GM23338 (cell line): ENCODE measurements around the gene ZBTB20. TPM values are rescaled to one million over a fixed set of nuclear protein-coding genes. Genes with fewer than 3 reads are reported as not detected.

Experiments used
- ATAC-seq: fragments of 200-7000 bp; cut with Tn5 transposase; 3 replicates; pipeline ENCODE4 v1.9.1; 2020
- DNase-seq: peaks from one replicate; pipeline ENCODE4 v3.0.0-alpha.2; 2015; ENCODE audit warnings: low spot score
- H2AFZ ChIP-seq: fragments of 200-600 bp; sonication (generic); 2 replicates; pipeline ENCODE4 v1.8.0; 2016; ENCODE audit warnings: antibody characterized with exemption, mild to moderate bottlenecking, moderate library complexity
- H3F3A ChIP-seq: fragments of 200-600 bp; sonication (generic); replicated peaks from 2 replicates; pipeline ENCODE4 v1.8.0; 2017; ENCODE audit warnings: antibody characterized with exemption, mixed run types, low read depth
- H3K27ac ChIP-seq: fragments of 200-600 bp; sonication (generic); 2 replicates; pipeline ENCODE4 v1.6.1; 2016; ENCODE audit warnings: low read depth
- H3K27me3 ChIP-seq: fragments of 200-600 bp; sonication (generic); 2 replicates; pipeline ENCODE4 v1.8.0; 2016; ENCODE audit warnings: mild to moderate bottlenecking, mixed run types, moderate library complexity; ENCODE audit not compliant: insufficient read depth
- H3K36me3 ChIP-seq: fragments of 200-600 bp; sonication (generic); 2 replicates; pipeline ENCODE4 v1.8.0; 2016; ENCODE audit warnings: mild to moderate bottlenecking; ENCODE audit not compliant: insufficient read depth
- H3K4me1 ChIP-seq: fragments of 200-600 bp; sonication (generic); 2 replicates; pipeline ENCODE4 v1.8.0; 2016; ENCODE audit warnings: mild to moderate bottlenecking, moderate library complexity; ENCODE audit not compliant: insufficient read depth
- H3K4me2 ChIP-seq: fragments of 200-600 bp; sonication (generic); 2 replicates; pipeline ENCODE4 v1.7.1; 2017; ENCODE audit warnings: mixed run types
- H3K4me3 ChIP-seq: fragments of 200-600 bp; sonication (generic); 2 replicates; pipeline ENCODE4 v1.6.1; 2016; ENCODE audit warnings: mixed run types
- H3K79me2 ChIP-seq: fragments of 200-600 bp; sonication (generic); replicated peaks from 2 replicates; pipeline ENCODE4 v1.8.0; 2017; ENCODE audit warnings: mild to moderate bottlenecking; ENCODE audit not compliant: insufficient read depth
- H3K9me2 ChIP-seq: fragments of 200-600 bp; sonication (generic); 2 replicates; pipeline ENCODE4 v1.8.0; 2017; ENCODE audit not compliant: insufficient read depth
- H4K20me1 ChIP-seq: fragments of 200-600 bp; sonication (generic); replicated peaks from 2 replicates; pipeline ENCODE4 v1.8.0; 2017; ENCODE audit warnings: mild to moderate bottlenecking; ENCODE audit not compliant: insufficient read depth
- H3K27ac Mint-ChIP-seq: 2 replicates; pipeline ENCODE4 v1.8.0; 2020; ENCODE audit warnings: inconsistent platforms, mild to moderate bottlenecking, moderate library complexity, mixed read lengths
- H3K27me3 Mint-ChIP-seq: 3 replicates; pipeline ENCODE4 v1.8.0; 2022; ENCODE audit warnings: low read depth, mild to moderate bottlenecking, moderate library complexity, mixed read lengths, inconsistent platforms; ENCODE audit not compliant: insufficient read depth, poor library complexity
- H3K36me3 Mint-ChIP-seq: 3 replicates; pipeline ENCODE4 v1.8.0; 2021; ENCODE audit warnings: low read depth, mild to moderate bottlenecking, inconsistent platforms, moderate library complexity, mixed read lengths
- H3K4me1 Mint-ChIP-seq: 3 replicates; pipeline ENCODE4 v1.8.0; 2020; ENCODE audit warnings: mild to moderate bottlenecking, inconsistent platforms, mixed read lengths
- H3K4me3 Mint-ChIP-seq: 3 replicates; pipeline ENCODE4 v1.8.0; 2021; ENCODE audit warnings: moderate library complexity, mild to moderate bottlenecking, inconsistent platforms, mixed read lengths
- H3K9me3 Mint-ChIP-seq: 3 replicates; pipeline ENCODE4 v1.8.0; 2020; ENCODE audit warnings: moderate library complexity, mild to moderate bottlenecking, inconsistent platforms, mixed read lengths
- CREB1 ChIP-seq: fragments of 250-450 bp; sonication (Bioruptor Pico); IDR thresholded peaks from 2 replicates; pipeline ENCODE4 v1.5.0; 2020; ENCODE audit warnings: low read depth, mild to moderate bottlenecking, moderate library complexity
- EZH2 ChIP-seq: fragments of 200-600 bp; sonication (generic); IDR thresholded peaks from one replicate; pipeline ENCODE4 v1.8.0; 2017; ENCODE audit warnings: antibody characterized with exemption, mild to moderate bottlenecking, low read depth; ENCODE audit not compliant: unreplicated experiment
- EZH2phosphoT487 ChIP-seq: fragments of 200-600 bp; sonication (generic); IDR thresholded peaks from one replicate; pipeline ENCODE4 v1.8.1; 2018; ENCODE audit warnings: antibody characterized with exemption; ENCODE audit not compliant: unreplicated experiment
- JUNB ChIP-seq: IDR thresholded peaks from one replicate; pipeline ENCODE4 v1.6.1; 2016; ENCODE audit warnings: antibody characterized with exemption; ENCODE audit not compliant: unreplicated experiment
- NANOG ChIP-seq: IDR thresholded peaks from 2 replicates; pipeline ENCODE4 v1.6.1; 2016; ENCODE audit warnings: antibody characterized with exemption, borderline replicate concordance
- POLR2AphosphoS5 ChIP-seq: IDR thresholded peaks from 2 replicates; pipeline ENCODE4 v1.6.1; 2016; ENCODE audit warnings: antibody characterized with exemption, low read depth
- STAT1 ChIP-seq: IDR thresholded peaks from one replicate; pipeline ENCODE4 v1.6.1; 2016; ENCODE audit warnings: antibody characterized with exemption; ENCODE audit not compliant: unreplicated experiment
- ZNF114 ChIP-seq: fragments of 250-450 bp; sonication (Bioruptor Pico); IDR thresholded peaks from 2 replicates; pipeline ENCODE4 v1.5.0; 2020; ENCODE audit warnings: mild to moderate bottlenecking, moderate library complexity
- ZNF331 ChIP-seq: fragments of 250-450 bp; sonication (Bioruptor Pico); IDR thresholded peaks from 2 replicates; pipeline ENCODE4 v1.5.0; 2020; ENCODE audit warnings: low read depth, mild to moderate bottlenecking, moderate library complexity
- polyA plus RNA-seq: library from polyadenylated mRNA; unstranded; fragments of >200 nt; fragmentation: Nextera tagmentation; extraction: Ambion mirVana; gene quantifications from 2 replicates; pipeline ENCODE4 v1.2.1, GENCODE V29; 2016
- total RNA-seq: library from RNA; depleted of rRNA; stranded (reverse); fragments of >200 nt; shearing (Covaris generic); gene quantifications from 2 replicates; pipeline ENCODE4 v1.2.3, GENCODE V29; 2014
- TF ChIP-seq, protein P1 (sequence below), 2 experiments: fragments of 200-600 bp in 1 of 2; sonication (generic) in 1 of 2; conservative IDR thresholded peaks; 2 replicates each; pipeline versions ENCODE4 v1.5.1 to v1.6.1; 2016 to 2017; ENCODE audit warnings: antibody characterized with exemption in 2 of 2, low read depth in 2 of 2, mild to moderate bottlenecking in 2 of 2, moderate library complexity in 1 of 2
- TF ChIP-seq, protein P2 (sequence below): IDR thresholded peaks from 2 replicates; pipeline ENCODE4 v1.6.1; 2016; ENCODE audit warnings: antibody characterized with exemption
- TF ChIP-seq, protein P3 (sequence below): fragments of 250-450 bp; sonication (Bioruptor Pico); IDR thresholded peaks from 2 replicates; pipeline ENCODE4 v1.5.0; 2020; ENCODE audit warnings: mild to moderate bottlenecking, moderate library complexity
- TF ChIP-seq, protein P4 (sequence below): IDR thresholded peaks from one replicate; pipeline ENCODE4 v1.6.1; 2018; ENCODE audit warnings: antibody characterized with exemption; ENCODE audit not compliant: unreplicated experiment

ZBTB20 gene
- total and polyA plus RNA-seq, 2 experiments from 2014 or later: 2.0 to 3.3 TPM

DNA sequence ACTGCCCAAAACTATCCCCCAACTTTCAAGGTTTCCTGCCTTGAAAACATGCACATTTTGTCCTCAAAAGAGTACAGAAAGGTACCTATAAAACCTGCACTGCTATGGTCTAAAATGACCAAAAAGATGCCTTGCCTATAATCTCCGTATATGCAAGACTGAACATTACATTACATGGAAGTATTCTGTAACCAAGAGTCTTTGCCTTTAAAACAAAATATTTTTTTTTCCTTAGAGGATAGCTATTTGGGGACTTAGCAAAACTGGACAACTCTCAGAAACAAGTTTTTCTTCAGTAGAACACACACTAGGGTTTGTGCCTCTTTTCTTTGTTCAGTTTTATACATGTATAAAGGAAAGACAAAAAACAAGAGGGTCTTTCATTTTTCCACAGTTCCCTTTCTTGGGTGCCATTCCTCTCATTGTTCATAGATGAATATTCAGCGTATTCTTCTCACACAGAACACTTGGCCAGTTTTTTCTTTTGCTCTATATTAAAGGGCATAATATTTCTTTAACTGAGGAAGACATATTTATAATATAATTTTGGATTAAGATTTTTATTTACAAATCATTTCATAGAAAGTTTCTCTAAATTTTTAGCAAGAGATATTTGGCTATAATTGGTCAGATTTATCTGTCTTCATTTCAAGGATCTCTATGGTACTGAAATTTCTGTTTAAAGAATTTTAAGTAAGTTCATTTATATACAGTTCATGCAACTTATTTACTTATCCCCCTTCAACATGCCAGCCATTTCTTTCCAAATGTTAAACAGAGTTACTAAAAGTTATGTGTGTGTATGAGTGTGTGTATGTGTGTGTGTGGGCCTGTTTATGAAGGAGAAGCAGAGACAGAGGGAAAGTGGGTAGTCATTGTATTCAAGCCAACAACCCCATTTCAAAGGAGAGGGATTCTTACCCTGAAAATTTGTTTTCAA lies 142.6 kb downstream of the ZBTB20 start:
- Mint-ChIP-seq H3K4me3 (no peak overlapping the region), H3K9me3 (no peaks in the 10 kb centered on the region), H3K36me3 (no peaks in the 10 kb centered on the region), H3K4me1 (no peaks in the 10 kb centered on the region), H3K27me3 (no peaks in the 10 kb centered on the region), H3K27ac (no peak overlapping the region)
- no peak overlapping the region for H3K4me2 ChIP-seq
- no peaks in the 10 kb centered on the region for H3K79me2 ChIP-seq
- no peaks in the 10 kb centered on the region for H3F3A ChIP-seq
- H3K27me3 ChIP-seq: no peaks in the 10 kb centered on the region
- H3K4me1 ChIP-seq: no peaks in the 10 kb centered on the region
- no peak overlapping the region for H3K27ac ChIP-seq
- no peak overlapping the region for H2AFZ ChIP-seq
- no peak overlapping the region for H3K4me3 ChIP-seq
- DNase-seq: no peak
- H4K20me1 ChIP-seq: no peaks in the 10 kb centered on the region
- ATAC-seq: no peak
- H3K36me3 ChIP-seq: no peaks in the 10 kb centered on the region
- no peaks in the 10 kb centered on the region for H3K9me2 ChIP-seq
- TF ChIP-seq POLR2AphosphoS5: no peak
- no peak for TF ChIP-seq CREB1 (CRISPR knock-in tag)
- TF ChIP-seq, protein P1, sequence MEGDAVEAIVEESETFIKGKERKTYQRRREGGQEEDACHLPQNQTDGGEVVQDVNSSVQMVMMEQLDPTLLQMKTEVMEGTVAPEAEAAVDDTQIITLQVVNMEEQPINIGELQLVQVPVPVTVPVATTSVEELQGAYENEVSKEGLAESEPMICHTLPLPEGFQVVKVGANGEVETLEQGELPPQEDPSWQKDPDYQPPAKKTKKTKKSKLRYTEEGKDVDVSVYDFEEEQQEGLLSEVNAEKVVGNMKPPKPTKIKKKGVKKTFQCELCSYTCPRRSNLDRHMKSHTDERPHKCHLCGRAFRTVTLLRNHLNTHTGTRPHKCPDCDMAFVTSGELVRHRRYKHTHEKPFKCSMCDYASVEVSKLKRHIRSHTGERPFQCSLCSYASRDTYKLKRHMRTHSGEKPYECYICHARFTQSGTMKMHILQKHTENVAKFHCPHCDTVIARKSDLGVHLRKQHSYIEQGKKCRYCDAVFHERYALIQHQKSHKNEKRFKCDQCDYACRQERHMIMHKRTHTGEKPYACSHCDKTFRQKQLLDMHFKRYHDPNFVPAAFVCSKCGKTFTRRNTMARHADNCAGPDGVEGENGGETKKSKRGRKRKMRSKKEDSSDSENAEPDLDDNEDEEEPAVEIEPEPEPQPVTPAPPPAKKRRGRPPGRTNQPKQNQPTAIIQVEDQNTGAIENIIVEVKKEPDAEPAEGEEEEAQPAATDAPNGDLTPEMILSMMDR (conservative IDR thresholded peaks at IDR 0.05; ENCODE audit: low read depth in 2 of 2): no peak
- no peak for TF ChIP-seq STAT1
- TF ChIP-seq, protein P2, sequence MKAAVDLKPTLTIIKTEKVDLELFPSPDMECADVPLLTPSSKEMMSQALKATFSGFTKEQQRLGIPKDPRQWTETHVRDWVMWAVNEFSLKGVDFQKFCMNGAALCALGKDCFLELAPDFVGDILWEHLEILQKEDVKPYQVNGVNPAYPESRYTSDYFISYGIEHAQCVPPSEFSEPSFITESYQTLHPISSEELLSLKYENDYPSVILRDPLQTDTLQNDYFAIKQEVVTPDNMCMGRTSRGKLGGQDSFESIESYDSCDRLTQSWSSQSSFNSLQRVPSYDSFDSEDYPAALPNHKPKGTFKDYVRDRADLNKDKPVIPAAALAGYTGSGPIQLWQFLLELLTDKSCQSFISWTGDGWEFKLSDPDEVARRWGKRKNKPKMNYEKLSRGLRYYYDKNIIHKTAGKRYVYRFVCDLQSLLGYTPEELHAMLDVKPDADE: no peak
- TF ChIP-seq EZH2: no peak
- TF ChIP-seq, protein P3, sequence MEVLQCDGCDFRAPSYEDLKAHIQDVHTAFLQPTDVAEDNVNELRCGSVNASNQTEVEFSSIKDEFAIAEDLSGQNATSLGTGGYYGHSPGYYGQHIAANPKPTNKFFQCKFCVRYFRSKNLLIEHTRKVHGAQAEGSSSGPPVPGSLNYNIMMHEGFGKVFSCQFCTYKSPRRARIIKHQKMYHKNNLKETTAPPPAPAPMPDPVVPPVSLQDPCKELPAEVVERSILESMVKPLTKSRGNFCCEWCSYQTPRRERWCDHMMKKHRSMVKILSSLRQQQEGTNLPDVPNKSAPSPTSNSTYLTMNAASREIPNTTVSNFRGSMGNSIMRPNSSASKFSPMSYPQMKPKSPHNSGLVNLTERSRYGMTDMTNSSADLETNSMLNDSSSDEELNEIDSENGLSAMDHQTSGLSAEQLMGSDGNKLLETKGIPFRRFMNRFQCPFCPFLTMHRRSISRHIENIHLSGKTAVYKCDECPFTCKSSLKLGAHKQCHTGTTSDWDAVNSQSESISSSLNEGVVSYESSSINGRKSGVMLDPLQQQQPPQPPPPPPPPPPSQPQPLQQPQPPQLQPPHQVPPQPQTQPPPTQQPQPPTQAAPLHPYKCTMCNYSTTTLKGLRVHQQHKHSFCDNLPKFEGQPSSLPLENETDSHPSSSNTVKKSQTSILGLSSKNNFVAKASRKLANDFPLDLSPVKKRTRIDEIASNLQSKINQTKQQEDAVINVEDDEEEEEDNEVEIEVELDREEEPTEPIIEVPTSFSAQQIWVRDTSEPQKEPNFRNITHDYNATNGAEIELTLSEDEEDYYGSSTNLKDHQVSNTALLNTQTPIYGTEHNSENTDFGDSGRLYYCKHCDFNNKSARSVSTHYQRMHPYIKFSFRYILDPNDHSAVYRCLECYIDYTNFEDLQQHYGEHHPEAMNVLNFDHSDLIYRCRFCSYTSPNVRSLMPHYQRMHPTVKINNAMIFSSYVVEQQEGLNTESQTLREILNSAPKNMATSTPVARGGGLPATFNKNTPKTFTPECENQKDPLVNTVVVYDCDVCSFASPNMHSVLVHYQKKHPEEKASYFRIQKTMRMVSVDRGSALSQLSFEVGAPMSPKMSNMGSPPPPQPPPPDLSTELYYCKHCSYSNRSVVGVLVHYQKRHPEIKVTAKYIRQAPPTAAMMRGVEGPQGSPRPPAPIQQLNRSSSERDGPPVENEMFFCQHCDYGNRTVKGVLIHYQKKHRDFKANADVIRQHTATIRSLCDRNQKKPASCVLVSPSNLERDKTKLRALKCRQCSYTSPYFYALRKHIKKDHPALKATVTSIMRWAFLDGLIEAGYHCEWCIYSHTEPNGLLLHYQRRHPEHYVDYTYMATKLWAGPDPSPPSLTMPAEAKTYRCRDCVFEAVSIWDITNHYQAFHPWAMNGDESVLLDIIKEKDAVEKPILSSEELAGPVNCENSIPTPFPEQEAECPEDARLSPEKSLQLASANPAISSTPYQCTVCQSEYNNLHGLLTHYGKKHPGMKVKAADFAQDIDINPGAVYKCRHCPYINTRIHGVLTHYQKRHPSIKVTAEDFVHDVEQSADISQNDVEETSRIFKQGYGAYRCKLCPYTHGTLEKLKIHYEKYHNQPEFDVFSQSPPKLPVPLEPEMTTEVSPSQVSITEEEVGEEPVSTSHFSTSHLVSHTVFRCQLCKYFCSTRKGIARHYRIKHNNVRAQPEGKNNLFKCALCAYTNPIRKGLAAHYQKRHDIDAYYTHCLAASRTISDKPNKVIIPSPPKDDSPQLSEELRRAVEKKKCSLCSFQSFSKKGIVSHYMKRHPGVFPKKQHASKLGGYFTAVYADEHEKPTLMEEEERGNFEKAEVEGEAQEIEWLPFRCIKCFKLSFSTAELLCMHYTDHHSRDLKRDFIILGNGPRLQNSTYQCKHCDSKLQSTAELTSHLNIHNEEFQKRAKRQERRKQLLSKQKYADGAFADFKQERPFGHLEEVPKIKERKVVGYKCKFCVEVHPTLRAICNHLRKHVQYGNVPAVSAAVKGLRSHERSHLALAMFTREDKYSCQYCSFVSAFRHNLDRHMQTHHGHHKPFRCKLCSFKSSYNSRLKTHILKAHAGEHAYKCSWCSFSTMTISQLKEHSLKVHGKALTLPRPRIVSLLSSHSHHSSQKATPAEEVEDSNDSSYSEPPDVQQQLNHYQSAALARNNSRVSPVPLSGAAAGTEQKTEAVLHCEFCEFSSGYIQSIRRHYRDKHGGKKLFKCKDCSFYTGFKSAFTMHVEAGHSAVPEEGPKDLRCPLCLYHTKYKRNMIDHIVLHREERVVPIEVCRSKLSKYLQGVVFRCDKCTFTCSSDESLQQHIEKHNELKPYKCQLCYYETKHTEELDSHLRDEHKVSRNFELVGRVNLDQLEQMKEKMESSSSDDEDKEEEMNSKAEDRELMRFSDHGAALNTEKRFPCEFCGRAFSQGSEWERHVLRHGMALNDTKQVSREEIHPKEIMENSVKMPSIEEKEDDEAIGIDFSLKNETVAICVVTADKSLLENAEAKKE: no peak
- TF ChIP-seq, protein P4, sequence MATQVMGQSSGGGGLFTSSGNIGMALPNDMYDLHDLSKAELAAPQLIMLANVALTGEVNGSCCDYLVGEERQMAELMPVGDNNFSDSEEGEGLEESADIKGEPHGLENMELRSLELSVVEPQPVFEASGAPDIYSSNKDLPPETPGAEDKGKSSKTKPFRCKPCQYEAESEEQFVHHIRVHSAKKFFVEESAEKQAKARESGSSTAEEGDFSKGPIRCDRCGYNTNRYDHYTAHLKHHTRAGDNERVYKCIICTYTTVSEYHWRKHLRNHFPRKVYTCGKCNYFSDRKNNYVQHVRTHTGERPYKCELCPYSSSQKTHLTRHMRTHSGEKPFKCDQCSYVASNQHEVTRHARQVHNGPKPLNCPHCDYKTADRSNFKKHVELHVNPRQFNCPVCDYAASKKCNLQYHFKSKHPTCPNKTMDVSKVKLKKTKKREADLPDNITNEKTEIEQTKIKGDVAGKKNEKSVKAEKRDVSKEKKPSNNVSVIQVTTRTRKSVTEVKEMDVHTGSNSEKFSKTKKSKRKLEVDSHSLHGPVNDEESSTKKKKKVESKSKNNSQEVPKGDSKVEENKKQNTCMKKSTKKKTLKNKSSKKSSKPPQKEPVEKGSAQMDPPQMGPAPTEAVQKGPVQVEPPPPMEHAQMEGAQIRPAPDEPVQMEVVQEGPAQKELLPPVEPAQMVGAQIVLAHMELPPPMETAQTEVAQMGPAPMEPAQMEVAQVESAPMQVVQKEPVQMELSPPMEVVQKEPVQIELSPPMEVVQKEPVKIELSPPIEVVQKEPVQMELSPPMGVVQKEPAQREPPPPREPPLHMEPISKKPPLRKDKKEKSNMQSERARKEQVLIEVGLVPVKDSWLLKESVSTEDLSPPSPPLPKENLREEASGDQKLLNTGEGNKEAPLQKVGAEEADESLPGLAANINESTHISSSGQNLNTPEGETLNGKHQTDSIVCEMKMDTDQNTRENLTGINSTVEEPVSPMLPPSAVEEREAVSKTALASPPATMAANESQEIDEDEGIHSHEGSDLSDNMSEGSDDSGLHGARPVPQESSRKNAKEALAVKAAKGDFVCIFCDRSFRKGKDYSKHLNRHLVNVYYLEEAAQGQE: no peak
- no peak for TF ChIP-seq ZNF331 (CRISPR knock-in tag)
- TF ChIP-seq NANOG: no peak
- no peak for TF ChIP-seq EZH2phosphoT487
- TF ChIP-seq ZNF114 (CRISPR knock-in tag): no peak
- TF ChIP-seq JUNB: no peak
